Ectodermal cell (in vitro differentiated cells): Measurements from ENCODE around the gene IL19.

Source experiments
- H3K27ac ChIP-seq: 2 replicates; pipeline ENCODE4 v1.7.0; 2013; ENCODE audit warnings: mild to moderate bottlenecking, low read depth, low read length; ENCODE audit not compliant: insufficient read depth, poor library complexity, severe bottlenecking
- H3K27me3 ChIP-seq: 2 replicates; pipeline ENCODE4 v1.7.0; 2013; ENCODE audit warnings: mild to moderate bottlenecking, low read length; ENCODE audit not compliant: insufficient read depth, control insufficient read depth, poor library complexity, severe bottlenecking
- H3K36me3 ChIP-seq: one replicate; pipeline ENCODE4 v1.7.0; 2013; ENCODE audit warnings: low read length; ENCODE audit not compliant: control insufficient read depth, insufficient read depth
- H3K4me1 ChIP-seq: one replicate; pipeline ENCODE4 v1.7.0; 2013; ENCODE audit warnings: low read length; ENCODE audit not compliant: control insufficient read depth, insufficient read depth
- H3K4me3 ChIP-seq: 2 replicates; pipeline ENCODE4 v1.7.0; 2013; ENCODE audit warnings: low read depth, low read length, control low read depth; ENCODE audit not compliant: insufficient read depth
- H3K9me3 ChIP-seq: 2 replicates; pipeline ENCODE4 v1.7.0; 2013; ENCODE audit warnings: mild to moderate bottlenecking, low read length, moderate library complexity; ENCODE audit not compliant: control insufficient read depth
- WGBS, 2 experiments: methylation state at CpG; one replicate each; pipeline ENCODE4 v1.1.7; 2013; ENCODE audit warnings: missing lambda C conversion rate in 2 of 2; 5-methylcytosine and 5-hydroxymethylcytosine counted together

IL19 gene

GRCh38 chr1:206741142-206741701, 29.4 kb upstream of the IL19 start:
- H3K9me3 ChIP-seq: no peaks in the 10 kb centered on the region
- H3K27me3 ChIP-seq: no peaks in the 10 kb centered on the region
- H3K4me1 ChIP-seq: peaks cover 19% of the 10 kb centered on the region
- 91 to 92% methylated on average over 6 of the region's 6 CpGs for WGBS, 2 experiments
- no peak overlapping the region for H3K27ac ChIP-seq
- no peak overlapping the region for H3K4me3 ChIP-seq
- no peaks in the 10 kb centered on the region for H3K36me3 ChIP-seq

- peaks cover 13% of the 10 kb centered on the region for H3K4me1 ChIP-seq
- H3K9me3 ChIP-seq: no peaks in the 10 kb centered on the region
- no peak overlapping the region for H3K27ac ChIP-seq
- H3K36me3 ChIP-seq: no peaks in the 10 kb centered on the region
- no peaks in the 10 kb centered on the region for H3K27me3 ChIP-seq
- 79 to 83% methylated on average over 13 of the region's 13 CpGs for WGBS, 2 experiments
- H3K4me3 ChIP-seq: no peak overlapping the region
Observed at GRCh38 chr1:206742719-206743383, 27.7 kb upstream of the IL19 start.

GRCh38 chr1:206744683-206745082, 25.9 kb upstream of the IL19 start:
- no peaks in the 10 kb centered on the region for H3K27me3 ChIP-seq

GRCh38 chr1:206745301-206745700, 25.3 kb upstream of the IL19 start:
- no peak overlapping the region for H3K4me3 ChIP-seq
- no peaks in the 10 kb centered on the region for H3K9me3 ChIP-seq
- peaks cover 3% of the 10 kb centered on the region for H3K4me1 ChIP-seq
- no peak overlapping the region for H3K27ac ChIP-seq
- H3K27me3 ChIP-seq: no peaks in the 10 kb centered on the region
- WGBS, 2 experiments: 95 to 100% methylated on average over 1 of the region's 1 CpG
- no peaks in the 10 kb centered on the region for H3K36me3 ChIP-seq

More at GRCh38 chr1:206744683-206745082, 25.9 kb upstream of the IL19 start:
- 76 to 78% methylated on average over 4 of the region's 4 CpGs for WGBS, 2 experiments
- no peaks in the 10 kb centered on the region for H3K9me3 ChIP-seq
- H3K27ac ChIP-seq: no peak overlapping the region
- no peak overlapping the region for H3K4me3 ChIP-seq
- H3K36me3 ChIP-seq: no peaks in the 10 kb centered on the region
- H3K4me1 ChIP-seq: peaks cover 3% of the 10 kb centered on the region

GRCh38 chr1:206748348-206749030, 22.1 kb upstream of the IL19 start:
- no peak overlapping the region for H3K4me3 ChIP-seq
- no peaks in the 10 kb centered on the region for H3K36me3 ChIP-seq
- no peaks in the 10 kb centered on the region for H3K9me3 ChIP-seq
- WGBS, 2 experiments: 86 to 89% methylated on average over 2 of the region's 3 CpGs
- H3K27me3 ChIP-seq: no peaks in the 10 kb centered on the region
- no peaks in the 10 kb centered on the region for H3K4me1 ChIP-seq
- H3K27ac ChIP-seq: no peak overlapping the region

GRCh38 chr1:206751891-206752290, 18.7 kb upstream of the IL19 start:
- Histone ChIP-seq H3K36me3 (no peaks in the 10 kb centered on the region), H3K27ac (no peak overlapping the region), H3K4me3 (no peak overlapping the region), H3K4me1 (no peaks in the 10 kb centered on the region), H3K9me3 (no peaks in the 10 kb centered on the region), H3K27me3 (no peaks in the 10 kb centered on the region)
- WGBS, 2 experiments: 33 to 40% methylated on average over 5 of the region's 5 CpGs

- WGBS, 2 experiments: 82 to 85% methylated on average over 2 of the region's 2 CpGs
- no peaks in the 10 kb centered on the region for H3K4me1 ChIP-seq
- no peaks in the 10 kb centered on the region for H3K36me3 ChIP-seq
- H3K27ac ChIP-seq: no peak overlapping the region
- H3K27me3 ChIP-seq: no peaks in the 10 kb centered on the region
- H3K9me3 ChIP-seq: no peaks in the 10 kb centered on the region
- H3K4me3 ChIP-seq: no peak overlapping the region
Observed at GRCh38 chr1:206752481-206752880, 18.1 kb upstream of the IL19 start.

GRCh38 chr1:206753141-206753540, 17.4 kb upstream of the IL19 start:
- H3K27ac ChIP-seq: no peak overlapping the region
- H3K9me3 ChIP-seq: no peaks in the 10 kb centered on the region
- 92 to 94% methylated on average over 2 to 3 of the region's 3 CpGs for WGBS, 2 experiments
- H3K27me3 ChIP-seq: no peaks in the 10 kb centered on the region
- no peak overlapping the region for H3K4me3 ChIP-seq
- no peaks in the 10 kb centered on the region for H3K4me1 ChIP-seq
- H3K36me3 ChIP-seq: no peaks in the 10 kb centered on the region

GRCh38 chr1:206754011-206754410, 16.6 kb upstream of the IL19 start:
- Histone ChIP-seq H3K27ac (no peak overlapping the region), H3K4me1 (no peaks in the 10 kb centered on the region), H3K9me3 (no peaks in the 10 kb centered on the region), H3K36me3 (no peaks in the 10 kb centered on the region), H3K4me3 (no peak overlapping the region), H3K27me3 (no peaks in the 10 kb centered on the region)
- 89 to 94% methylated on average over 1 of the region's 1 CpG for WGBS, 2 experiments

- H3K27ac ChIP-seq: no peak overlapping the region
- H3K27me3 ChIP-seq: no peaks in the 10 kb centered on the region
- H3K4me3 ChIP-seq: no peak overlapping the region
- H3K4me1 ChIP-seq: no peaks in the 10 kb centered on the region
- no peaks in the 10 kb centered on the region for H3K36me3 ChIP-seq
- WGBS, 2 experiments: 87 to 90% methylated on average over 12 to 13 of the region's 13 CpGs
- no peaks in the 10 kb centered on the region for H3K9me3 ChIP-seq
Observed at GRCh38 chr1:206757524-206758266, 12.9 kb upstream of the IL19 start.
